Measurements from ENCODE around the gene C6orf89. TPM values are rescaled to one million over a fixed set of nuclear protein-coding genes. Genes with fewer than 3 reads are reported as not detected.

Gene C6orf89
- total RNA-seq, 1 experiment from 2014 or later, result 40.1 TPM

- intact Hi-C loops (cut with micrococcal nuclease; ENCODE audit: unreplicated experiment), result no loop called here
- Histone ChIP-seq H3F3A (ENCODE audit: insufficient read depth, low read depth) (0 out of 2 replicates have a peak, but pooled peaks cover 10% of the 10 kb centered on the region), H3K4me1 (replicated peaks; ENCODE audit: insufficient read depth) (no peaks in the 10 kb centered on the region), H3K27me3 (ENCODE audit: insufficient read depth, low read depth) (no peaks in the 10 kb centered on the region), H3K27ac (no peak overlapping the region), H3K79me2 (ENCODE audit: low read depth) (no peaks in the 10 kb centered on the region), H3K9me2 (ENCODE audit: insufficient read depth) (no peaks in the 10 kb centered on the region), H2AFZ (no peak overlapping the region), H3K9me3 (ENCODE audit: insufficient read depth, low read depth) (no peaks in the 10 kb centered on the region), H3K4me2 (no peak overlapping the region), H3K4me3 (no peak overlapping the region), H3K36me3 (ENCODE audit: low read depth) (peaks cover 17% of the 10 kb centered on the region), H4K20me1 (ENCODE audit: insufficient read depth) (0 out of 2 replicates have a peak, but pooled peaks cover 4% of the 10 kb centered on the region)
- no TSS peak for BruUV-seq (replicated peaks)
- ChIA-PET POLR2A (ENCODE audit: unreplicated experiment) (no interaction called here), CTCF (no interaction called here)
- no peak for DNase-seq
- TF ChIP-seq CTCF (conservative IDR thresholded peaks at IDR 0.05) (no peak), EZH2 (IDR thresholded peaks at IDR 0.05; ENCODE audit: low read depth) (no peak)
These were observed 19.2 kb downstream of the C6orf89 start for GRCh38 chr6:36904851-36905393.

GRCh38 chr6:36906539-36907325, 21.0 kb downstream of the C6orf89 start:
- intact Hi-C loops (cut with micrococcal nuclease; ENCODE audit: unreplicated experiment), result no loop called here
- H3K27me3 ChIP-seq (ENCODE audit: insufficient read depth, low read depth), result no peaks in the 10 kb centered on the region
- no peak overlapping the region for H3K27ac ChIP-seq

GRCh38 chr6:36907781-36908180, 22.0 kb downstream of the C6orf89 start:
- H3K27ac ChIP-seq, result no peak overlapping the region
- no TSS peak for BruUV-seq (replicated peaks)
- H3K4me2 ChIP-seq, result no peak overlapping the region
- H3K4me1 ChIP-seq (replicated peaks; ENCODE audit: insufficient read depth), result peaks cover 7% of the 10 kb centered on the region
- H3K9me3 ChIP-seq (ENCODE audit: insufficient read depth, low read depth), result no peaks in the 10 kb centered on the region
- intact Hi-C loops (cut with micrococcal nuclease; ENCODE audit: unreplicated experiment), result no loop called here
- H3K79me2 ChIP-seq (ENCODE audit: low read depth), result no peaks in the 10 kb centered on the region
- H2AFZ ChIP-seq, result no peak overlapping the region
- TF ChIP-seq EZH2 (IDR thresholded peaks at IDR 0.05; ENCODE audit: low read depth), result no peak
- no peak for TF ChIP-seq CTCF (conservative IDR thresholded peaks at IDR 0.05)
- 0 out of 2 replicates have a peak, but pooled peaks cover 4% of the 10 kb centered on the region for H4K20me1 ChIP-seq (ENCODE audit: insufficient read depth)
- no peaks in the 10 kb centered on the region for H3K27me3 ChIP-seq (ENCODE audit: insufficient read depth, low read depth)
- peaks cover 10% of the 10 kb centered on the region; the same call in 1 of the 2 replicates for H3K36me3 ChIP-seq (ENCODE audit: low read depth)
- H3K4me3 ChIP-seq, result no peak overlapping the region
- peaks cover 14% of the 10 kb centered on the region; the same call in 1 of the 2 replicates for H3F3A ChIP-seq (ENCODE audit: insufficient read depth, low read depth)
- ChIA-PET POLR2A (ENCODE audit: unreplicated experiment) (no interaction called here), CTCF (no interaction called here)
- no peaks in the 10 kb centered on the region for H3K9me2 ChIP-seq (ENCODE audit: insufficient read depth)
- no peak for DNase-seq

More at GRCh38 chr6:36906539-36907325, 21.0 kb downstream of the C6orf89 start:
- H3K4me1 ChIP-seq (replicated peaks; ENCODE audit: insufficient read depth), result no peaks in the 10 kb centered on the region
- H3K79me2 ChIP-seq (ENCODE audit: low read depth), result no peaks in the 10 kb centered on the region
- H2AFZ ChIP-seq, result no peak overlapping the region
- H3K9me2 ChIP-seq (ENCODE audit: insufficient read depth), result no peaks in the 10 kb centered on the region
- H3K4me3 ChIP-seq, result no peak overlapping the region
- H4K20me1 ChIP-seq (ENCODE audit: insufficient read depth), result 0 out of 2 replicates have a peak, but pooled peaks cover 4% of the 10 kb centered on the region
- no peak for TF ChIP-seq CTCF (conservative IDR thresholded peaks at IDR 0.05)
- no peak for TF ChIP-seq EZH2 (IDR thresholded peaks at IDR 0.05; ENCODE audit: low read depth)
- CTCF ChIA-PET, result no interaction called here
- H3F3A ChIP-seq (ENCODE audit: insufficient read depth, low read depth), result peaks cover 13% of the 10 kb centered on the region; the same call in 1 of the 2 replicates
- no peak for DNase-seq
- H3K4me2 ChIP-seq, result no peak overlapping the region
- POLR2A ChIA-PET (ENCODE audit: unreplicated experiment), result no interaction called here
- H3K36me3 ChIP-seq (ENCODE audit: low read depth), result peaks cover 20% of the 10 kb centered on the region
- no TSS peak for BruUV-seq (replicated peaks)
- no peaks in the 10 kb centered on the region for H3K9me3 ChIP-seq (ENCODE audit: insufficient read depth, low read depth)
